Suprapubic skin (tissue), 4 donors: ENCODE measurements around the gene FKBP11. TPM values are rescaled to one million over a fixed set of nuclear protein-coding genes. Genes with fewer than 3 reads are reported as not detected.
A peak's percentile ranks its signal among the peaks of the same experiment; 100 is the strongest.

ENCODE experiments used
- DNase-seq, 2 donors: peaks; one replicate each; pipeline ENCODE4 v3.0.0-alpha.2; 2019; ENCODE audit warnings: low spot score in 2 of 2
- H3K27ac ChIP-seq: fragments of 200-600 bp; sonication (generic); one replicate; pipeline ENCODE4 v1.5.1; 2019
- H3K27me3 ChIP-seq: fragments of 200-600 bp; sonication (generic); one replicate; pipeline ENCODE4 v1.5.1; 2019
- H3K36me3 ChIP-seq: fragments of 200-600 bp; sonication (generic); one replicate; pipeline ENCODE4 v1.5.1; 2019
- H3K4me1 ChIP-seq: fragments of 200-600 bp; sonication (generic); one replicate; pipeline ENCODE4 v1.5.1; 2019
- H3K4me3 ChIP-seq: fragments of 200-600 bp; sonication (generic); one replicate; pipeline ENCODE4 v1.5.1; 2019; ENCODE audit warnings: mild to moderate bottlenecking
- H3K9me3 ChIP-seq: fragments of 200-600 bp; sonication (generic); one replicate; pipeline ENCODE4 v1.5.1; 2019
- EP300 ChIP-seq: sonication (generic); formaldehyde crosslinking; IDR thresholded peaks from one replicate; pipeline ENCODE4 v1.6.1; 2017; ENCODE audit warnings: antibody characterized with exemption
- POLR2A ChIP-seq, 2 donors: fragments of 450-650 bp; IDR thresholded peaks; one replicate each; pipeline ENCODE4 v1.6.1; 2017; ENCODE audit warnings: antibody characterized with exemption in 2 of 2, mild to moderate bottlenecking in 2 of 2, moderate library complexity in 2 of 2
- POLR2AphosphoS5 ChIP-seq, 3 donors: sonication (generic); formaldehyde crosslinking; IDR thresholded peaks; one replicate each; pipeline ENCODE4 v1.6.1; 2017; ENCODE audit warnings: antibody characterized with exemption in 3 of 3
- WGBS: methylation state at CpG from one replicate; pipeline ENCODE4 v1.1.5; 2018; 5-methylcytosine and 5-hydroxymethylcytosine counted together
- total RNA-seq, 4 donors: library from RNA; depleted of rRNA; stranded (reverse); fragments of >200 nt; gene quantifications; one replicate each; pipeline ENCODE4 v1.1.0, GENCODE V29; 2016
- TF ChIP-seq, protein P1 (sequence below), 2 donors: fragments of 200-600 bp in 1 of 2; fragments of 450-650 bp in 1 of 2; sonication (generic) in 1 of 2; IDR thresholded peaks; one replicate each; pipeline ENCODE4 v1.5.1; 2016 to 2019; ENCODE audit warnings: antibody characterized with exemption in 2 of 2, mild to moderate bottlenecking in 1 of 2, moderate library complexity in 1 of 2

The FKBP11 gene
- total RNA-seq, 4 donors from 2014 or later: 8.9 to 18.9 (median 15.3) TPM

DNA sequence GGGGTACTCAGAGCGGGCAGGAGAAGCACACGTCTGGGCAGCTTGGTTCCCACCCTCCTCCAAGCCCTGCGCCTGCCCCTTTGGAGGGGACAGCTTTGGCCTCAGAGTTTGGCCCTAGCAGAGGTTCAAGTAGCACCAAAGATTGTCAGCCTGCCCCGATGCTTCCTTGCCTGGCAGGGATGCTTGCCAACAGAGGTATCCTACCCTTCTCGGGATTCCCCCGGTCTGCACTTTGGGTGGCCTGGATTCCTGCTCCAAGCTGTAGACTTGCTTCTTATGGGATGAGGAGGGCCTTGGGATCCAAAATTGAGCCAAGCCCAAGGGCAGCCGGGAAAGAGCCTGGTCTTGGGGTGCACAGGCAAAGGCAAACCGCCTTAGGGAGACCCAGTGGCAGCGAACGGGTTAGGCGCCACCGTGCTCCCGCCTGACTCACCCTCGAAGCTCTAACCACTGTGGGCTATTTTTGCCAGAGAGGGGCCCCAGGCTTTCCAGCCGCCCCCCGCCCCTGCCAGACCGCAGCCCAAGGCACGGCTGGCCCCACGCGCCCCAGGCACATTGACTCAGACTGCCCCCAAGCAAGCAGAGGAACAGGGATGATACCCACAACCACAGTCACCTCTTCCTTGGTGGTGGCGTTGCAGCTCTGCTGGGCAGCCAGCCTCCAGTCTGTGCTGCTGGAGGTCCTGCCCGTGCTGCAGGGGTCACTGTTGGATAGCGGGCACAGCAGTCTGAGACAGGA, 47.1 kb upstream of the FKBP11 start:
- peaks cover 61% of the 10 kb centered on the region for H3K27me3 ChIP-seq
- H3K4me1 ChIP-seq: peaks cover 49% of the 10 kb centered on the region
- DNase-seq: no peak
- H3K36me3 ChIP-seq: no peaks in the 10 kb centered on the region
- no peak overlapping the region for H3K4me3 ChIP-seq
- TF ChIP-seq POLR2AphosphoS5 (IDR thresholded peaks at IDR 0.05): no peak
- TF ChIP-seq EP300: no peak
- TF ChIP-seq, protein P1, sequence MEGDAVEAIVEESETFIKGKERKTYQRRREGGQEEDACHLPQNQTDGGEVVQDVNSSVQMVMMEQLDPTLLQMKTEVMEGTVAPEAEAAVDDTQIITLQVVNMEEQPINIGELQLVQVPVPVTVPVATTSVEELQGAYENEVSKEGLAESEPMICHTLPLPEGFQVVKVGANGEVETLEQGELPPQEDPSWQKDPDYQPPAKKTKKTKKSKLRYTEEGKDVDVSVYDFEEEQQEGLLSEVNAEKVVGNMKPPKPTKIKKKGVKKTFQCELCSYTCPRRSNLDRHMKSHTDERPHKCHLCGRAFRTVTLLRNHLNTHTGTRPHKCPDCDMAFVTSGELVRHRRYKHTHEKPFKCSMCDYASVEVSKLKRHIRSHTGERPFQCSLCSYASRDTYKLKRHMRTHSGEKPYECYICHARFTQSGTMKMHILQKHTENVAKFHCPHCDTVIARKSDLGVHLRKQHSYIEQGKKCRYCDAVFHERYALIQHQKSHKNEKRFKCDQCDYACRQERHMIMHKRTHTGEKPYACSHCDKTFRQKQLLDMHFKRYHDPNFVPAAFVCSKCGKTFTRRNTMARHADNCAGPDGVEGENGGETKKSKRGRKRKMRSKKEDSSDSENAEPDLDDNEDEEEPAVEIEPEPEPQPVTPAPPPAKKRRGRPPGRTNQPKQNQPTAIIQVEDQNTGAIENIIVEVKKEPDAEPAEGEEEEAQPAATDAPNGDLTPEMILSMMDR (IDR thresholded peaks at IDR 0.05): no peak
- no peak for TF ChIP-seq POLR2A (IDR thresholded peaks at IDR 0.05)
- H3K9me3 ChIP-seq: no peaks in the 10 kb centered on the region
- no peak overlapping the region for H3K27ac ChIP-seq
- 20% methylated on average over 12 of the region's 23 CpGs for WGBS

DNA sequence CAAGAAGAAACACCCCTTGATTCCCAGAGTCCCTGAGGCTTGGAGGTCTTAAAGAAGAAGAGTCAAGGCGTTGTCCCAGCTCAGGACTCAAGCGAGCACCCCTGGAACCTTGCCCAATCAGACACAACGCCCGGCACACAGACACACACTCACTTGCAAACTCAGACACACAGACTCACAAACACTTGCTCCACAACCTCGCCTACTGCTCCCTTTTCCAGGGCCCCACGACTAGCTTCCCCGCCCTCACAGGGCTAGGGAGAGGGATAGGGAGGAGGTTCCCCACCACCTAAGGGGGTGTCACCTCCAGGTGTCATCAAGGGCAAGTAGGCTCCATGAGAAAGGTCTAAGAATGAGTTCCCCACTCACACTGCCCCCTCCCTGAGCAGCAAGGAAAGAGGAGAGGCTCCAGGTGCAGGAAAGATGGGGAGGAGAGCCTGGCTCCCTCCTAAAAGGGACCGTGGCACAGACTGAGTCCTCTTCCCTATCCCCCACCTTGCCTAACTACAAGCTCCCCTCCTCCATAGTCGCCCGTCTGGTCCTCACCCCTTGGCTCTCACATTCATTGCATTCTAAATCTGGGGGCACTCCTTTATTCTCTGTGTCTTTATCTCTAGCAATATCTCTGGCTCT, 45.5 kb upstream of the FKBP11 start:
- DNase-seq: no peak
- 29% methylated on average over 10 of the region's 10 CpGs for WGBS
- Histone ChIP-seq H3K36me3 (no peaks in the 10 kb centered on the region), H3K9me3 (no peaks in the 10 kb centered on the region), H3K27ac (no peak overlapping the region), H3K4me1 (peaks cover 49% of the 10 kb centered on the region), H3K4me3 (peak overlapping the region; percentile 45), H3K27me3 (peaks cover 52% of the 10 kb centered on the region)
- TF ChIP-seq POLR2A (IDR thresholded peaks at IDR 0.05) (no peak), POLR2AphosphoS5 (IDR thresholded peaks at IDR 0.05) (no peak), EP300 (no peak)
- TF ChIP-seq, protein P1 (IDR thresholded peaks at IDR 0.05): no peak

DNA sequence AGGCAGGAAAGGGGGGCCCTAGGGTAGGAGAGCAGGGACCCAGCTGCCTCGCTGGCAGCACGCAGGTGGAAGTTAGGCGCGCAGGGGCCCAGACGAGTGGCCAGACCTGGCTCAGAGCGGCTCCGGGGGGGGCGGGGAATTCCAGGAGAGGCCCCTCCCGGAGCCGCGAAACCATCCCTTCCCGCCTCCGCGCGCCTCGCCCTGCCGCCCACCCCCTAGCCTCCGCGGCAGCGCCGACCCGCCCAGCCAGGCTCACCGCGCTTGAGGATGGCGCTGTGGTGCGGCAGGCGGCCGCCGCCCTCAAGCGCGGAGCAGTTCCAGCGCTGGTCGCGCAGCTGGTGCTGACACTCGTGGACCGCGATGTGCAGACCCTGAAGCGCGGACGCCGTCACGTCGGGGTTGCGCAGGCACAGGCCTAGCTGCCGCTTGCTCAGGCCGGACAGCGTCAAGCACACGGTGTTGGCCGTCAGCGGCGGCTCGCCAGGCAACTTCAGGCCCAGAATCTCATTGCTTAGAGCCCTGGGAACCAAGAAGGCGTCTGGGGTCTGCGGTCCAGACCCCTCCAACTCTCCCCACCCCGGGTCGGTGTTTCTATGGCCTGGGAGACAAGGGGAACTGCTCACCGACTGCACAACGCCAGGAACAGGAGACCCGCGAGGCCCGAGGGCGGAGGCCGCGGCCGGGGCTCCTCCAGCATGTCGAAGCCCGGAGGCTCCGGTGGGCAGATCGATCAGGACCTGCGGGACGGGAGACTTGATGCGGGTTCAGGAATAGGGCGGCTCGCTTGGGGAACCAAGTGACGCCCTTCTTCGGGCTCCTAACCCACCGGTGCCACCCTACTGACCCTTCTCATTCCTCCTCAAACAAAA, 44.8 kb upstream of the FKBP11 start:
- Histone ChIP-seq H3K27me3 (peaks cover 52% of the 10 kb centered on the region), H3K9me3 (no peaks in the 10 kb centered on the region), H3K36me3 (no peaks in the 10 kb centered on the region), H3K27ac (peak overlapping the region; percentile 5), H3K4me3 (peak overlapping the region; percentile 38), H3K4me1 (peaks cover 49% of the 10 kb centered on the region)
- TF ChIP-seq POLR2AphosphoS5 (IDR thresholded peaks at IDR 0.05) (no peak), EP300 (no peak), POLR2A (IDR thresholded peaks at IDR 0.05) (no peak)
- TF ChIP-seq, protein P1 (IDR thresholded peaks at IDR 0.05): no peak
- DNase-seq: no peak
- WGBS: 25% methylated on average over 16 of the region's 77 CpGs

DNA sequence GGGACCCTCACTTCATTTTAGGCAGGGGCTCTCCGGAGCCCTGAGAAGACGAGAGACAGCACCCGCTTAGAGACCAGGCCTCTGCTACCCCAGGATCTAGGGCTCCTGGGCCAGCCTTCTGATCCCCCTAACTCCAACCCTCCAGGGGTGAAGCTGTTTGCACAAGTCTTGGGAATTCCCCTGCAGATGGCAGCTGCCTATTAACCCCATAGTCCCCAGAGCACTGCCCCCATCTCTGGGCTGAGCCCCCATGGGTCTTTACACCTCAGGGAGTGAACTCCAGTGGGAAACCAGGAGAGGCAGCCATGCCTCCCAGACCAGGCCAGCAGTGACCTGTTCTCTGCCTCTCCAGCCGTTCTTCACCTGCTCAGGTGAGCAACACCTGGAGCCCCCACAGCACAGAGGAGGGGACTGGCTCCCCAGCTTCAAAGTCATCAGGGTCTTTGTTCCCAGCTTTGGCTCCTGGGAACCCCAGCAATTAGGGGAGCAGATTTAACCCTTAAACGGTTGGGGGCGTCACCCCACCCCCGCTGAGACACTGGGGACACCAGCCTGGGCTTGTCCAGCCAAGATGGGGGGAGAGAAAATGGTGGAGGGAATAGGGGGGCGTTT, 44.0 kb upstream of the FKBP11 start:
- Histone ChIP-seq H3K36me3 (no peaks in the 10 kb centered on the region), H3K4me1 (peaks cover 49% of the 10 kb centered on the region), H3K4me3 (peak overlapping the region; percentile 38), H3K9me3 (no peaks in the 10 kb centered on the region), H3K27me3 (peaks cover 50% of the 10 kb centered on the region), H3K27ac (no peak overlapping the region)
- DNase-seq: no peak
- WGBS: 46% methylated on average over 8 of the region's 8 CpGs
- TF ChIP-seq, protein P1 (IDR thresholded peaks at IDR 0.05): no peak
- TF ChIP-seq EP300: no peak
- no peak for TF ChIP-seq POLR2A (IDR thresholded peaks at IDR 0.05)
- no peak for TF ChIP-seq POLR2AphosphoS5 (IDR thresholded peaks at IDR 0.05)
